Loucy (cell line): ENCODE results near the gene TPST2.

Source experiments
- H2AFZ ChIP-seq: fragments of 200-600 bp; sonication (generic); 2 replicates; pipeline ENCODE4 v1.6.0; 2016; ENCODE audit warnings: antibody characterized with exemption, mild to moderate bottlenecking, low read length, moderate library complexity
- H3F3A ChIP-seq: fragments of 200-600 bp; 2 replicates; pipeline ENCODE4 v1.6.0; 2016; ENCODE audit warnings: antibody characterized with exemption, low read depth, mild to moderate bottlenecking
- H3K27me3 ChIP-seq: fragments of 200-600 bp; sonication (generic); 2 replicates; pipeline ENCODE4 v1.6.1; 2014; ENCODE audit warnings: low read length, mild to moderate bottlenecking; ENCODE audit not compliant: insufficient read depth, poor library complexity, severe bottlenecking
- H3K36me3 ChIP-seq: fragments of 200-600 bp; sonication (generic); 2 replicates; pipeline ENCODE4 v1.6.1; 2016; ENCODE audit warnings: low read length; ENCODE audit not compliant: insufficient read depth
- H3K4me1 ChIP-seq: fragments of 200-600 bp; sonication (generic); 2 replicates; pipeline ENCODE4 v1.5.1; 2014; ENCODE audit warnings: low read length, mild to moderate bottlenecking; ENCODE audit not compliant: insufficient read depth, poor library complexity, severe bottlenecking
- H3K4me2 ChIP-seq: fragments of 200-600 bp; sonication (generic); 2 replicates; pipeline ENCODE4 v1.6.0; 2014; ENCODE audit warnings: antibody characterized with exemption, low read length, low read depth, mild to moderate bottlenecking; ENCODE audit not compliant: poor library complexity, severe bottlenecking
- H3K4me3 ChIP-seq: fragments of 200-600 bp; sonication (generic); 2 replicates; pipeline ENCODE4 v1.5.1; 2014; ENCODE audit warnings: low read length, mild to moderate bottlenecking, mixed read lengths; ENCODE audit not compliant: poor library complexity, severe bottlenecking
- H3K79me2 ChIP-seq: fragments of 200-600 bp; sonication (generic); 2 replicates; pipeline ENCODE4 v1.6.1; 2014; ENCODE audit warnings: low read length; ENCODE audit not compliant: insufficient read depth
- H3K9ac ChIP-seq: fragments of 200-600 bp; sonication (generic); 2 replicates; pipeline ENCODE4 v1.6.0; 2014; ENCODE audit warnings: mild to moderate bottlenecking, low read depth, low read length, moderate library complexity; ENCODE audit not compliant: poor library complexity, severe bottlenecking
- H3K9me2 ChIP-seq: fragments of 200-600 bp; sonication (generic); replicated peaks from 2 replicates; pipeline ENCODE4 v1.6.1; 2016; ENCODE audit warnings: low read depth, low read length, mixed read lengths
- H3K9me3 ChIP-seq: fragments of 200-600 bp; sonication (generic); 2 replicates; pipeline ENCODE4 v1.6.1; 2014; ENCODE audit warnings: mild to moderate bottlenecking, antibody characterized with exemption, low read length, low read depth; ENCODE audit not compliant: insufficient read depth
- H4K20me1 ChIP-seq: fragments of 200-600 bp; sonication (generic); 2 replicates; pipeline ENCODE4 v1.6.0; 2014; ENCODE audit warnings: antibody characterized with exemption, low read length, mild to moderate bottlenecking; ENCODE audit not compliant: insufficient read depth, poor library complexity, severe bottlenecking
- CTCF ChIP-seq: fragments of 200-600 bp; sonication (generic); conservative IDR thresholded peaks from 2 replicates; pipeline ENCODE4 v1.5.1; 2014; ENCODE audit warnings: mild to moderate bottlenecking, antibody characterized with exemption, low read length
- EZH2phosphoT487 ChIP-seq: fragments of 200-600 bp; IDR thresholded peaks from 2 replicates; pipeline ENCODE4 v1.6.1; 2018; ENCODE audit warnings: antibody characterized with exemption, mild to moderate bottlenecking, moderate library complexity, borderline replicate concordance

Gene TPST2

GRCh38 chr22:26612652-26613051, 22.7 kb upstream of the TPST2 start:
- no peaks in the 10 kb centered on the region for H3K27me3 ChIP-seq
- H3K9ac ChIP-seq, result no peak overlapping the region
- no peaks in the 10 kb centered on the region for H4K20me1 ChIP-seq
- H3K36me3 ChIP-seq, result no peaks in the 10 kb centered on the region
- no peak overlapping the region for H3K4me3 ChIP-seq
- no peaks in the 10 kb centered on the region for H3K9me3 ChIP-seq
- no peak overlapping the region for H3K4me2 ChIP-seq
- H3K4me1 ChIP-seq, result peaks cover 13% of the 10 kb centered on the region
- H3K79me2 ChIP-seq, result no peaks in the 10 kb centered on the region
- H3F3A ChIP-seq, result no peaks in the 10 kb centered on the region
- TF ChIP-seq CTCF, result no peak
- no peak for TF ChIP-seq EZH2phosphoT487
- no peaks in the 10 kb centered on the region for H3K9me2 ChIP-seq
- no peak overlapping the region for H2AFZ ChIP-seq

- Histone ChIP-seq H3K79me2 (no peaks in the 10 kb centered on the region), H3K9me3 (no peaks in the 10 kb centered on the region), H2AFZ (no peak overlapping the region), H3K4me2 (no peak overlapping the region), H3K36me3 (no peaks in the 10 kb centered on the region), H3F3A (no peaks in the 10 kb centered on the region), H4K20me1 (no peaks in the 10 kb centered on the region), H3K4me1 (no peaks in the 10 kb centered on the region), H3K9me2 (no peaks in the 10 kb centered on the region), H3K27me3 (no peaks in the 10 kb centered on the region), H3K4me3 (no peak overlapping the region), H3K9ac (no peak overlapping the region)
- TF ChIP-seq EZH2phosphoT487 (no peak), CTCF (no peak)
Measured at GRCh38 chr22:26610996-26611395, 21.1 kb upstream of the TPST2 start.

- Histone ChIP-seq H3K9me3 (no peaks in the 10 kb centered on the region), H3K36me3 (no peaks in the 10 kb centered on the region), H3K27me3 (no peaks in the 10 kb centered on the region), H4K20me1 (no peaks in the 10 kb centered on the region), H3K9me2 (no peaks in the 10 kb centered on the region), H2AFZ (no peak overlapping the region), H3K4me2 (no peak overlapping the region), H3F3A (no peaks in the 10 kb centered on the region), H3K9ac (no peak overlapping the region), H3K79me2 (no peaks in the 10 kb centered on the region), H3K4me1 (no peaks in the 10 kb centered on the region), H3K4me3 (no peak overlapping the region)
- TF ChIP-seq EZH2phosphoT487 (no peak), CTCF (no peak)
Measured at GRCh38 chr22:26610072-26610958, 20.4 kb upstream of the TPST2 start.
